Measurements from ENCODE around the gene TNFRSF12A.
"Not testable (repeated sequence)": the region's sequence is repeated elsewhere in the genome, so short reads cannot be mapped to it uniquely, and the experiment has no call there.

TNFRSF12A gene

GRCh38 chr16:3069146-3069545 lies 49.0 kb downstream of the TNFRSF12A start:
- not testable (repeated sequence) for DNase-seq

GRCh38 chr16:3070608-3071111 lies 50.5 kb downstream of the TNFRSF12A start:
- DNase-seq, result no peak

- no peak for DNase-seq
Measured at GRCh38 chr16:3071655-3072054, 51.5 kb downstream of the TNFRSF12A start.
